SK-N-MC (cell line): ENCODE results near the gene ANKRD35.

ENCODE experiments used
- EZH2 ChIP-seq: fragments of 200-600 bp; sonication (generic); IDR thresholded peaks from one replicate; pipeline ENCODE4 v1.6.1; 2017; ENCODE audit warnings: antibody characterized with exemption
- POLR2AphosphoS5 ChIP-seq: IDR thresholded peaks from 2 replicates; pipeline ENCODE4 v1.6.1; 2012; ENCODE audit warnings: mild to moderate bottlenecking, low read depth, low read length, borderline replicate concordance

- TF ChIP-seq POLR2AphosphoS5 = no peak
- no peak for TF ChIP-seq EZH2
These were observed 6.2 kb upstream of the ANKRD35 start for GRCh38 chr1:145891587-145892485.
